T-cell (primary cell): ENCODE data around the gene KAZN. TPM values are rescaled to one million over a fixed set of nuclear protein-coding genes. Genes with fewer than 3 reads are reported as not detected.

Source experiments
- ATAC-seq, 4 experiments: fragments of 200-7000 bp in 3 of 4; fragments of 150-1000 bp in 1 of 4; cut with Tn5 transposase; replicated peaks in 1 of 4; 1 replicate in 3 of 4; 2 replicates in 1 of 4; pipeline ENCODE4 v1.10.0; 2021; ENCODE audit warnings: moderate library complexity in 3 of 4, mild to moderate bottlenecking in 2 of 4, moderate number of reproducible peaks in 1 of 4
- CTCF ChIA-PET, 2 donors: fragments of 300-600 bp; sonication (Branson Sonifier 250); formaldehyde crosslinking; loops; one replicate each; lab custom pipeline; 2022; ENCODE audit warnings: antibody characterized with exemption in 2 of 2; lab: Charles Lee
- POLR2A ChIA-PET, 2 donors: fragments of 300-600 bp; sonication (Branson Sonifier 250); formaldehyde crosslinking; loops; one replicate each; lab custom pipeline; 2022; ENCODE audit warnings: antibody characterized with exemption in 2 of 2; lab: Charles Lee
- DNase-seq, 35 experiments: peaks; one replicate each; pipeline versions ENCODE4 v3.0.0 to v3.0.0-alpha.2; 2013 to 2023
- H3K27ac ChIP-seq: one replicate; pipeline ENCODE4 v1.5.1; 2013; ENCODE audit warnings: low read length
- H3K27me3 ChIP-seq, 2 experiments: replicated peaks in 1 of 2; 1 replicate in 1 of 2; 2 replicates in 1 of 2; pipeline versions ENCODE4 v1.6.1 to v1.7.0; 2013; ENCODE audit warnings: low read length in 1 of 2, mixed read lengths in 1 of 2; ENCODE audit not compliant: control insufficient read depth in 2 of 2, insufficient read depth in 2 of 2; ENCODE audit errors: extremely low read depth in 1 of 2
- H3K36me3 ChIP-seq, 2 donors: 1 replicate in 1 of 2; 2 replicates in 1 of 2; pipeline versions ENCODE4 v1.6.1 to v1.7.0; 2013; ENCODE audit warnings: low read length in 1 of 2; ENCODE audit not compliant: control insufficient read depth in 2 of 2, insufficient read depth in 1 of 2; ENCODE audit errors: extremely low read depth in 1 of 2
- H3K4me1 ChIP-seq, 2 experiments: 1 replicate in 1 of 2; 2 replicates in 1 of 2; pipeline versions ENCODE4 v1.6.1 to v1.7.0; 2013; ENCODE audit warnings: low read length in 2 of 2, mixed read lengths in 1 of 2; ENCODE audit not compliant: insufficient read depth in 2 of 2, control insufficient read depth in 1 of 2; ENCODE audit errors: extremely low read depth in 1 of 2
- H3K4me3 ChIP-seq, 2 donors: 1 replicate in 1 of 2; 2 replicates in 1 of 2; pipeline versions ENCODE4 v1.5.1 to v1.7.0; 2013; ENCODE audit warnings: mild to moderate bottlenecking in 2 of 2, low read length in 1 of 2, moderate library complexity in 1 of 2; ENCODE audit not compliant: control insufficient read depth in 1 of 2; ENCODE audit errors: extremely low read depth in 1 of 2
- H3K9me3 ChIP-seq: 2 replicates; pipeline ENCODE4 v1.7.0; 2013
- H3K27ac Mint-ChIP-seq, 2 donors: one replicate each; pipeline ENCODE4 v1.8.0; 2020 to 2021; ENCODE audit warnings: mild to moderate bottlenecking in 2 of 2, mixed read lengths in 2 of 2
- H3K27me3 Mint-ChIP-seq, 2 donors: one replicate each; pipeline ENCODE4 v1.8.0; 2021 to 2022; ENCODE audit warnings: mixed read lengths in 2 of 2
- H3K36me3 Mint-ChIP-seq: one replicate; pipeline ENCODE4 v1.8.0; 2021; ENCODE audit warnings: mixed read lengths
- H3K4me1 Mint-ChIP-seq, 3 donors: one replicate each; pipeline ENCODE4 v1.8.0; 2020 to 2022; ENCODE audit warnings: mixed read lengths in 3 of 3, mild to moderate bottlenecking in 1 of 3
- H3K4me3 Mint-ChIP-seq, 3 donors: one replicate each; pipeline ENCODE4 v1.8.0; 2020 to 2022; ENCODE audit warnings: mild to moderate bottlenecking in 3 of 3, mixed read lengths in 3 of 3, moderate library complexity in 3 of 3
- H3K9me3 Mint-ChIP-seq, 3 donors: one replicate each; pipeline ENCODE4 v1.8.0; 2020 to 2022; ENCODE audit warnings: mixed read lengths in 3 of 3
- WGBS: methylation state at CpG from one replicate; pipeline ENCODE4 v1.1.5; 2013; ENCODE audit warnings: missing lambda C conversion rate; ENCODE audit not compliant: insufficient coverage; 5-methylcytosine and 5-hydroxymethylcytosine counted together
- total RNA-seq, 35 experiments: library from RNA in 6 of 35; stranded (reverse) in 6 of 35; fragments of 120-200 nt in 1 of 35; gene quantifications; one replicate each; pipeline versions ENCODE4 v1.2.1 to v1.2.4 and lab custom pipeline; 2013 to 2026

KAZN gene
- total RNA-seq, 5 donors from 2014 or later (not counting 1 experiment from before 2014, with no cell fraction given) = 0.18 to 0.58 (median 0.30) TPM

DNA sequence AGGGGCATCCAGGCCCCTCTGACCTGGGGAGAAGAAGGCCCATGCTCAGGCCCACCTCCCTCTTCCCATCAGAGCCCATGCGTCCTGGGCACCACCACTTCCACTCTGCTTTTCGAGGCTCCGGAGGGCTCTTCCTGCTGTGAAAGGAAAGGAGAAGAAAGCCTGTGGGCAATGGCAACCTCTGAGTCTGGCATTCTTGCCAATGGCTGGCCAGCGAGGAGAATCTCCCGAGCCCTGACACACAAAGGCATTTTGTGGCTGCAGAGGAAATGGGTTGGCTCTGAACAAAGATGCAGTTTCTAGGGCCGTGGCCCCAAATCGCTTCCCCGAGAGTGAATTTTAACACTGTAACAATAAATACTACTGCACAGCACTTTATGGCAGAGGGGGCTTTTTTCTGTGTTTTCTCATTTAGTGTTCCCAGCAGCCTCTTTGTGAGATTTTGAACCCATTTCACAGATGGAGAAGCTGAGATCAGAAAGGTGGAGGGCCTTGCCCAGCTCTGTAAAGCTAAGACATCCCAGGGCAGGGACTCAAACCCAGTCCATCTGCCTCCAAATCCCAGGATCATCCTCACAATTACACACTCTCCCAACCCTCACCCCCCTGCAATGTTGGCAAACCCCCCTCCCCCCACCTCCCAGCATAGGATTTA is 519.3 kb downstream of the KAZN start:
- no peaks in the 10 kb centered on the region for H3K36me3 ChIP-seq
- DNase-seq = no peak
- no peak for ATAC-seq
- ChIA-PET CTCF (no interaction called here), POLR2A (no interaction called here)
- H3K4me1 Mint-ChIP-seq = no peaks in the 10 kb centered on the region
- H3K27ac ChIP-seq = no peak overlapping the region
- H3K27ac Mint-ChIP-seq = no peak overlapping the region
- H3K4me1 ChIP-seq = no peaks in the 10 kb centered on the region
- no peak overlapping the region for H3K4me3 Mint-ChIP-seq
- H3K4me3 ChIP-seq = no peak overlapping the region
- WGBS = 72% methylated on average over 4 of the region's 8 CpGs
- H3K9me3 ChIP-seq = no peaks in the 10 kb centered on the region
- no peaks in the 10 kb centered on the region for H3K9me3 Mint-ChIP-seq
- H3K27me3 ChIP-seq = peaks cover 0 to 33% of the 10 kb centered on the region in 2 experiments
- peaks cover 4 to 23% of the 10 kb centered on the region in 2 donors for H3K27me3 Mint-ChIP-seq
- H3K36me3 Mint-ChIP-seq = no peaks in the 10 kb centered on the region

GRCh38 chr1:15118579-15118978 is 520.1 kb downstream of the KAZN start:
- 88% methylated on average over 6 of the region's 8 CpGs for WGBS
- no peak overlapping the region for H3K4me3 ChIP-seq
- H3K27me3 ChIP-seq = peaks cover 0 to 35% of the 10 kb centered on the region in 2 experiments
- Mint-ChIP-seq H3K27ac (no peak overlapping the region), H3K27me3 (peaks cover 4 to 23% of the 10 kb centered on the region in 2 donors), H3K36me3 (no peaks in the 10 kb centered on the region), H3K4me1 (no peaks in the 10 kb centered on the region), H3K9me3 (no peaks in the 10 kb centered on the region), H3K4me3 (no peak overlapping the region)
- POLR2A ChIA-PET = no interaction called here
- H3K36me3 ChIP-seq = no peaks in the 10 kb centered on the region
- H3K9me3 ChIP-seq = no peaks in the 10 kb centered on the region
- no peaks in the 10 kb centered on the region for H3K4me1 ChIP-seq
- no peak for DNase-seq
- no peak overlapping the region for H3K27ac ChIP-seq
- no peak for ATAC-seq
- CTCF ChIA-PET = no interaction called here

GRCh38 chr1:15120251-15120945 is 521.9 kb downstream of the KAZN start:
- H3K9me3 Mint-ChIP-seq = no peaks in the 10 kb centered on the region
- DNase-seq = no peak
- H3K4me3 ChIP-seq = no peak overlapping the region
- H3K4me3 Mint-ChIP-seq = no peak overlapping the region
- H3K9me3 ChIP-seq = no peaks in the 10 kb centered on the region
- no peaks in the 10 kb centered on the region for H3K36me3 Mint-ChIP-seq
- no peaks in the 10 kb centered on the region for H3K36me3 ChIP-seq
- WGBS = 83% methylated on average over 6 of the region's 13 CpGs
- peaks cover 0 to 17% of the 10 kb centered on the region in 2 donors for H3K27me3 Mint-ChIP-seq
- H3K4me1 Mint-ChIP-seq = no peaks in the 10 kb centered on the region
- no peak overlapping the region for H3K27ac Mint-ChIP-seq
- no peak for ATAC-seq
- H3K27me3 ChIP-seq = peaks cover 0 to 31% of the 10 kb centered on the region in 2 experiments
- POLR2A ChIA-PET = no interaction called here
- H3K27ac ChIP-seq = no peak overlapping the region
- CTCF ChIA-PET = no interaction called here
- H3K4me1 ChIP-seq = no peaks in the 10 kb centered on the region

DNA sequence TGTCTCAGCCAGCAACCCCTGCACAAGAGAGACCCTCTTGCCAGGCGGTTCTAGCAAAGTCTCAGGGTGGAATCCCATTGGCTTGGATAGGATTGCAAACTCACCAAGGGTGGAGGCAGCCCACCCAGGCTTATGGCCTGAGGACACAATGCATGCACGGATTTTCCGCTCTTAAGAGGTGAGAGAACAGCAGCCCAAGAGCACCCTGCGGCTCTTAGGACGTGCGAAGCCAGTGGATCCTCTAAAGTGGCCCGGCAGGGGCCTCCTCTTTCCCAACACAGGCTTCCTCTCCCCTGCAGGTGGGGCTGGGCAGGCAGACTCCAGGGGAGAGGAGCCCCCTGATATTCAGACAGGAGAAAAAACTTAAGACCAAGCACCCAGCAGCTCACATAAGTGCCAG is 523.8 kb downstream of the KAZN start:
- no peak for ATAC-seq
- Mint-ChIP-seq H3K4me3 (no peak overlapping the region), H3K27ac (no peak overlapping the region), H3K9me3 (no peaks in the 10 kb centered on the region), H3K36me3 (no peaks in the 10 kb centered on the region), H3K4me1 (no peaks in the 10 kb centered on the region), H3K27me3 (peaks cover 0 to 12% of the 10 kb centered on the region in 2 donors)
- Histone ChIP-seq H3K27me3 (peaks cover 0 to 31% of the 10 kb centered on the region in 2 experiments), H3K9me3 (no peaks in the 10 kb centered on the region), H3K4me1 (no peaks in the 10 kb centered on the region), H3K36me3 (no peaks in the 10 kb centered on the region), H3K27ac (no peak overlapping the region), H3K4me3 (no peak overlapping the region)
- ChIA-PET POLR2A (no interaction called here), CTCF (no interaction called here)
- WGBS = 96% methylated on average over 5 of the region's 7 CpGs
- no peak for DNase-seq

- WGBS = 38% methylated on average over 1 of the region's 5 CpGs
- Histone ChIP-seq H3K4me1 (no peaks in the 10 kb centered on the region), H3K27ac (no peak overlapping the region), H3K36me3 (no peaks in the 10 kb centered on the region), H3K4me3 (no peak overlapping the region), H3K27me3 (peaks cover 0 to 26% of the 10 kb centered on the region in 2 experiments), H3K9me3 (no peaks in the 10 kb centered on the region)
- CTCF ChIA-PET = no interaction called here
- Mint-ChIP-seq H3K4me1 (no peaks in the 10 kb centered on the region), H3K4me3 (no peak overlapping the region), H3K27me3 (peaks cover 0 to 11% of the 10 kb centered on the region in 2 donors), H3K36me3 (no peaks in the 10 kb centered on the region), H3K9me3 (no peaks in the 10 kb centered on the region), H3K27ac (no peak overlapping the region)
- POLR2A ChIA-PET = no interaction called here
- ATAC-seq (no peak), DNase-seq (no peak)
These were observed 524.8 kb downstream of the KAZN start for GRCh38 chr1:15123270-15123669.

- H3K4me3 Mint-ChIP-seq = no peak overlapping the region
- POLR2A ChIA-PET = no interaction called here
These were observed 525.4 kb downstream of the KAZN start for GRCh38 chr1:15123925-15124324.

More at GRCh38 chr1:15123925-15124324, 525.4 kb downstream of the KAZN start:
- H3K36me3 ChIP-seq = no peaks in the 10 kb centered on the region
- DNase-seq = no peak
- 83% methylated on average over 4 of the region's 9 CpGs for WGBS
- Mint-ChIP-seq H3K9me3 (no peaks in the 10 kb centered on the region), H3K27ac (no peak overlapping the region), H3K4me1 (no peaks in the 10 kb centered on the region), H3K36me3 (no peaks in the 10 kb centered on the region), H3K27me3 (peaks cover 0 to 5% of the 10 kb centered on the region in 2 donors)
- CTCF ChIA-PET = no interaction called here
- H3K4me1 ChIP-seq = no peaks in the 10 kb centered on the region
- ATAC-seq = no peak
- H3K9me3 ChIP-seq = no peaks in the 10 kb centered on the region
- peaks cover 0 to 24% of the 10 kb centered on the region in 2 experiments for H3K27me3 ChIP-seq
- no peak overlapping the region for H3K4me3 ChIP-seq
- no peak overlapping the region for H3K27ac ChIP-seq
